A673 (cell line): ENCODE measurements around the gene CLSTN2. TPM values are rescaled to one million over a fixed set of nuclear protein-coding genes. Genes with fewer than 3 reads are reported as not detected.
A peak's percentile ranks its signal among the peaks of the same experiment; 100 is the strongest.

ENCODE experiments used
- BruUV-seq: library from RNA; stranded (reverse); fragments of 400-500 nt; replicated peaks from 2 replicates; lab custom pipeline; 2021; lab: Mats Ljungman, UMichigan
- CTCF ChIA-PET: fragments of 300-600 bp; sonication (Branson Sonifier 250); formaldehyde crosslinking; loops from one replicate; lab custom pipeline; 2022; ENCODE audit warnings: antibody characterized with exemption; lab: Charles Lee
- POLR2A ChIA-PET: fragments of 300-600 bp; sonication (Branson Sonifier 250); formaldehyde crosslinking; loops from one replicate; lab custom pipeline; 2022; ENCODE audit warnings: antibody characterized with exemption; ENCODE audit not compliant: low non-redundant PET; lab: Charles Lee
- DNase-seq: peaks from one replicate; pipeline ENCODE4 v3.0.0-alpha.2; 2015; ENCODE audit warnings: low spot score
- H3K27ac ChIP-seq: fragments of 200-600 bp; sonication (generic); 2 replicates; pipeline ENCODE4 v1.5.1; 2016; ENCODE audit warnings: mixed run types, low read depth, mild to moderate bottlenecking, mixed read lengths, antibody characterized with exemption, low read length; ENCODE audit not compliant: poor library complexity, severe bottlenecking
- H3K27me3 ChIP-seq: fragments of 200-600 bp; sonication (generic); replicated peaks from 2 replicates; pipeline ENCODE4 v1.6.1; 2017; ENCODE audit warnings: mixed run types, low read depth, mild to moderate bottlenecking, mixed read lengths, antibody characterized with exemption, low read length; ENCODE audit not compliant: insufficient read depth, poor library complexity
- H3K36me3 ChIP-seq: fragments of 200-600 bp; sonication (generic); 2 replicates; pipeline ENCODE4 v1.6.1; 2016; ENCODE audit warnings: mixed run types, mild to moderate bottlenecking, mixed read lengths, antibody characterized with exemption, low read length; ENCODE audit not compliant: insufficient read depth, poor library complexity, severe bottlenecking
- H3K4me1 ChIP-seq: fragments of 200-600 bp; sonication (generic); 2 replicates; pipeline ENCODE4 v1.6.1; 2017; ENCODE audit warnings: mixed run types, mild to moderate bottlenecking, mixed read lengths, antibody characterized with exemption, low read length; ENCODE audit not compliant: insufficient read depth, poor library complexity, severe bottlenecking
- H3K4me3 ChIP-seq: fragments of 200-600 bp; sonication (generic); 2 replicates; pipeline ENCODE4 v1.5.1; 2016; ENCODE audit warnings: low read depth, mixed run types, mild to moderate bottlenecking, mixed read lengths, low read length; ENCODE audit not compliant: poor library complexity, severe bottlenecking
- H3K9me3 ChIP-seq: fragments of 200-600 bp; sonication (generic); 2 replicates; pipeline ENCODE4 v1.6.1; 2016; ENCODE audit warnings: mixed run types, low read depth, mild to moderate bottlenecking, mixed read lengths, antibody characterized with exemption, low read length; ENCODE audit not compliant: poor library complexity, severe bottlenecking
- EZH2 ChIP-seq: fragments of 200-600 bp; sonication (generic); IDR thresholded peaks from 2 replicates; pipeline ENCODE4 v1.6.1; 2017; ENCODE audit warnings: borderline replicate concordance, low read depth, mild to moderate bottlenecking, mixed read lengths, antibody characterized with exemption, low read length; ENCODE audit not compliant: poor library complexity, severe bottlenecking
- intact Hi-C: fragments of 100-400 bp; cut with micrococcal nuclease; formaldehyde crosslinking; loops from one replicate; pipeline ENCODE4 v1.10.0; 2022; ENCODE audit not compliant: unreplicated experiment
- total RNA-seq: library from RNA; stranded (reverse); gene quantifications from 2 replicates; pipeline ENCODE4 v1.2.3, GENCODE V29; 2021
- TF ChIP-seq, protein P1 (sequence below): fragments of 300-800, 200-600 bp; sonication (generic); conservative IDR thresholded peaks from 2 replicates; pipeline ENCODE4 v1.5.1; 2017; ENCODE audit warnings: low read depth, mild to moderate bottlenecking, antibody characterized with exemption, low read length, moderate library complexity, mixed read lengths

The CLSTN2 gene
- total RNA-seq, 1 experiment from 2014 or later = 50.7 TPM

DNA sequence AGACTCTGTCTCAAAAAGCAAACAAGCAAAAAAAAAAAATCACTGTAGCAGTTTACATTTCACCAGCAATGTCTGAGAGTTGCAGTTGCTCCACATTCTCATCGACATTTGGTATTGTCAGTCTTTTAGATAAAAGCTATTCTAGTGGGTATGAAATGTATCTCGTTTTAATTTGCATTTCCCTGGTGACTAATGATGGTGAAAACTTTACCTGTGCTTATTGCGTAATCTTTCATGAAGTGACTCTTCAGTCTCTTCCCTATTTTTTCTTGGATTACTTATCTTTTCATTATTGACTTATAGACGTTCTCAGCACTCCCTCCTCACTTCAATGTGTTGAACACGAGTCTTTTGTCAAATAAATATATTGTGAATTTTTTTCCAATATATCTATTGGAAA lies 37.2 kb upstream of the CLSTN2 start:
- Histone ChIP-seq H3K27ac (no peak overlapping the region), H3K4me3 (no peak overlapping the region), H3K27me3 (no peaks in the 10 kb centered on the region), H3K36me3 (no peaks in the 10 kb centered on the region), H3K4me1 (peaks cover 9% of the 10 kb centered on the region), H3K9me3 (peaks cover 7% of the 10 kb centered on the region)
- intact Hi-C loops = no loop called here
- BruUV-seq = no TSS peak
- POLR2A ChIA-PET = no interaction called here
- no peak for DNase-seq
- CTCF ChIA-PET = no interaction called here
- TF ChIP-seq EZH2 = no peak
- TF ChIP-seq, protein P1, sequence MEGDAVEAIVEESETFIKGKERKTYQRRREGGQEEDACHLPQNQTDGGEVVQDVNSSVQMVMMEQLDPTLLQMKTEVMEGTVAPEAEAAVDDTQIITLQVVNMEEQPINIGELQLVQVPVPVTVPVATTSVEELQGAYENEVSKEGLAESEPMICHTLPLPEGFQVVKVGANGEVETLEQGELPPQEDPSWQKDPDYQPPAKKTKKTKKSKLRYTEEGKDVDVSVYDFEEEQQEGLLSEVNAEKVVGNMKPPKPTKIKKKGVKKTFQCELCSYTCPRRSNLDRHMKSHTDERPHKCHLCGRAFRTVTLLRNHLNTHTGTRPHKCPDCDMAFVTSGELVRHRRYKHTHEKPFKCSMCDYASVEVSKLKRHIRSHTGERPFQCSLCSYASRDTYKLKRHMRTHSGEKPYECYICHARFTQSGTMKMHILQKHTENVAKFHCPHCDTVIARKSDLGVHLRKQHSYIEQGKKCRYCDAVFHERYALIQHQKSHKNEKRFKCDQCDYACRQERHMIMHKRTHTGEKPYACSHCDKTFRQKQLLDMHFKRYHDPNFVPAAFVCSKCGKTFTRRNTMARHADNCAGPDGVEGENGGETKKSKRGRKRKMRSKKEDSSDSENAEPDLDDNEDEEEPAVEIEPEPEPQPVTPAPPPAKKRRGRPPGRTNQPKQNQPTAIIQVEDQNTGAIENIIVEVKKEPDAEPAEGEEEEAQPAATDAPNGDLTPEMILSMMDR = no peak

DNA sequence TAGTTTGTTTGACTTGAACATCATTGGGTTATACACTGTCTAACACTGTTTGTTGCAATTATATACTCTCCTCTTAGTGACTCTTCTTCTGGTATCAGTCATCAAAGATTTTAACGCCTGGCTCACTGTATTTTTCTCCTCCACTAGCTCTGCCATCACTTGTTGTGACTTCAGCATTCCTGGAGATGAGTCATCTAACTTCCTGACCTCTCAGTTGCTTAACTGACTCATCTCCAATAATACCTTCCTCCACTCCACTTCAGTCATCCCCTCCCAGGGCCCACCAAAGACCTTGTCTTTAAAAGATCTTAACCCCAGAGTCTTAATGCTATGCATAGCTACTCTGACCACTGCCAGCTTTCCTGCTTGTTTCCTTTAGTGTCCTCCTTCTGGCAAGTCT lies 28.6 kb upstream of the CLSTN2 start:
- TF ChIP-seq EZH2 = no peak
- TF ChIP-seq, protein P1 = no peak

DNA sequence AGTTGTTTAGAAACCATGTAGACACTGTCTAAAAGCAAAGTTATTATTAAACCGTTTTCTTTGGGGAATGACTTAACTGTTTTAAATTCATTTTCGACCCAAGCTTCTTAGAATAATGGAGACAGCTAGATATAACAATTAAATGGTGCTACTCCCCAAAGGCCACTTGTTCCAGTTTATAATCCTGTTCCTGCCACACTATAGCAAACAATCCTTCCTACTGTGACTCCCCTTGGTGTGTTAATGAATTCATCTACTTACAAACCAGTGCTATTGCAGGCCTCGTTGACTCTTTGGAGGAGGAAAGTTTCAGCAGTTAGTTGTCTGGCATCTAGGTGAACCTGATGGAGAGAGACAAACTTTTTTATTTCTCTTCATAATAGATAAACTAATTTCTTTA lies 25.2 kb upstream of the CLSTN2 start:
- Histone ChIP-seq H3K4me1 (peaks cover 23% of the 10 kb centered on the region), H3K9me3 (no peaks in the 10 kb centered on the region), H3K36me3 (no peaks in the 10 kb centered on the region), H3K27me3 (no peaks in the 10 kb centered on the region), H3K27ac (no peak overlapping the region), H3K4me3 (no peak overlapping the region)
- ChIA-PET POLR2A (no interaction called here), CTCF (no interaction called here)
- BruUV-seq = no TSS peak
- peak; percentile 70 for DNase-seq
- intact Hi-C loops = no loop called here
- TF ChIP-seq EZH2 = no peak
- TF ChIP-seq, protein P1 = no peak

More for the DNA sequence above, 28.6 kb upstream of the CLSTN2 start:
- Histone ChIP-seq H3K36me3 (no peaks in the 10 kb centered on the region), H3K4me3 (no peak overlapping the region), H3K27ac (no peak overlapping the region), H3K27me3 (no peaks in the 10 kb centered on the region), H3K9me3 (no peaks in the 10 kb centered on the region), H3K4me1 (peaks cover 17% of the 10 kb centered on the region)
- no TSS peak for BruUV-seq
- CTCF ChIA-PET = interaction anchor here (0.6 kb wide), 1 partner anchor 155 kb away, joined by 3 read pairs; no protein-coding TSS in a partner anchor
- POLR2A ChIA-PET = no interaction called here
- DNase-seq = peak; percentile 67
- intact Hi-C loops = no loop called here
